Gastroesophageal sphincter (tissue), 4 donors: Measurements from ENCODE around the gene TP63. TPM values are rescaled to one million over a fixed set of nuclear protein-coding genes. Genes with fewer than 3 reads are reported as not detected.

Experiments used
- ATAC-seq: fragments of 150-250 bp; one replicate; pipeline ENCODE4 v1.9.1; 2016; ENCODE audit warnings: mild to moderate bottlenecking, moderate library complexity
- H3K27ac ChIP-seq, 4 donors: fragments of 200-600 bp; sonication (generic) in 3 of 4; 1 replicate in 3 of 4; 2 replicates in 1 of 4; pipeline ENCODE4 v1.5.1; 2016 to 2019
- H3K27me3 ChIP-seq: fragments of 200-600 bp; sonication (generic); one replicate; pipeline ENCODE4 v1.5.1; 2019
- H3K36me3 ChIP-seq, 2 donors: fragments of 200-600 bp; sonication (generic); one replicate each; pipeline ENCODE4 v1.5.1; 2019; ENCODE audit warnings: control low read depth in 1 of 2
- H3K4me1 ChIP-seq, 3 donors: fragments of 200-600 bp; sonication (generic); 1 replicate in 2 of 3; 2 replicates in 1 of 3; pipeline ENCODE4 v1.5.1; 2016 to 2019; ENCODE audit warnings: control low read depth in 2 of 3
- H3K4me3 ChIP-seq, 2 donors: fragments of 200-600 bp; sonication (generic); one replicate each; pipeline ENCODE4 v1.5.1; 2019; ENCODE audit warnings: mild to moderate bottlenecking in 1 of 2, moderate library complexity in 1 of 2
- H3K9me3 ChIP-seq, 3 donors: fragments of 200-600 bp; sonication (generic); one replicate each; pipeline ENCODE4 v1.5.1; 2017 to 2019; ENCODE audit warnings: control low read depth in 2 of 3
- EP300 ChIP-seq: sonication (generic); formaldehyde crosslinking; IDR thresholded peaks from one replicate; pipeline ENCODE4 v1.6.1; 2017; ENCODE audit warnings: antibody characterized with exemption, mild to moderate bottlenecking
- POLR2A ChIP-seq, 2 donors: fragments of 450-650 bp; IDR thresholded peaks; one replicate each; pipeline ENCODE4 v1.6.1; 2017; ENCODE audit warnings: antibody characterized with exemption in 2 of 2, mild to moderate bottlenecking in 2 of 2, moderate library complexity in 1 of 2
- POLR2AphosphoS5 ChIP-seq: sonication (generic); formaldehyde crosslinking; IDR thresholded peaks from one replicate; pipeline ENCODE4 v1.6.1; 2017; ENCODE audit warnings: antibody characterized with exemption
- WGBS, 2 donors: methylation state at CpG; one replicate each; pipeline ENCODE4 v1.1.5; 2018; ENCODE audit warnings: low coverage in 1 of 2; 5-methylcytosine and 5-hydroxymethylcytosine counted together
- total RNA-seq, 4 donors: library from RNA; depleted of rRNA; stranded (reverse); fragments of >200 nt; gene quantifications; one replicate each; pipeline ENCODE4 v1.1.0, GENCODE V29; 2016
- TF ChIP-seq, protein P1 (sequence below), 4 experiments: fragments of 200-600 bp in 2 of 4; fragments of 450-650 bp in 2 of 4; sonication (generic) in 1 of 4; IDR thresholded peaks; one replicate each; pipeline ENCODE4 v1.5.1; 2017 to 2019; ENCODE audit warnings: antibody characterized with exemption in 4 of 4, mild to moderate bottlenecking in 2 of 4, moderate library complexity in 2 of 4

TP63 gene
- total RNA-seq, 4 donors from 2014 or later, result 0.13 to 7.4 (median 3.4) TPM; not detected in 1

DNA sequence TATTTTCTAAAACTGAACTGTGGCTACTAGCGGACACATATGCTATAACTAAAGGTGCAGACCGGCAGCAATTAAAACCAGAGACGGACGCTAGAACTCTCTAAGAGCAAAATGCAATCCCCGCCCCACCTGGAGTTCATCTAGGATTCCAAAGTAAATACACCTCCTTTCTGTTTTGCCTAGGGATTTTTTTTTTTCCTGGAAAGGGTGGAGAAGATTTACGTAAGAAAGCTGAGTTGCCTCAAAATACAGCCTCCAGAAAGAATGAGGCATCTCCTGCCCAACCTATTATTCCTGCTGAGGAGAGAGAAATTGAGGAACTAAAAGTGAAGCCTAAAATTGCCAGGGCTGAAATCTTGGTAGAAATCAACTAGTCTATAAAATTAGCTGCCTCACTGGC lies 150.2 kb downstream of the TP63 start:
- no peaks in the 10 kb centered on the region for H3K27me3 ChIP-seq
- H3K9me3 ChIP-seq, result no peaks in the 10 kb centered on the region
- TF ChIP-seq POLR2AphosphoS5, result no peak
- no peak for TF ChIP-seq POLR2A (IDR thresholded peaks at IDR 0.05)
- TF ChIP-seq, protein P1, sequence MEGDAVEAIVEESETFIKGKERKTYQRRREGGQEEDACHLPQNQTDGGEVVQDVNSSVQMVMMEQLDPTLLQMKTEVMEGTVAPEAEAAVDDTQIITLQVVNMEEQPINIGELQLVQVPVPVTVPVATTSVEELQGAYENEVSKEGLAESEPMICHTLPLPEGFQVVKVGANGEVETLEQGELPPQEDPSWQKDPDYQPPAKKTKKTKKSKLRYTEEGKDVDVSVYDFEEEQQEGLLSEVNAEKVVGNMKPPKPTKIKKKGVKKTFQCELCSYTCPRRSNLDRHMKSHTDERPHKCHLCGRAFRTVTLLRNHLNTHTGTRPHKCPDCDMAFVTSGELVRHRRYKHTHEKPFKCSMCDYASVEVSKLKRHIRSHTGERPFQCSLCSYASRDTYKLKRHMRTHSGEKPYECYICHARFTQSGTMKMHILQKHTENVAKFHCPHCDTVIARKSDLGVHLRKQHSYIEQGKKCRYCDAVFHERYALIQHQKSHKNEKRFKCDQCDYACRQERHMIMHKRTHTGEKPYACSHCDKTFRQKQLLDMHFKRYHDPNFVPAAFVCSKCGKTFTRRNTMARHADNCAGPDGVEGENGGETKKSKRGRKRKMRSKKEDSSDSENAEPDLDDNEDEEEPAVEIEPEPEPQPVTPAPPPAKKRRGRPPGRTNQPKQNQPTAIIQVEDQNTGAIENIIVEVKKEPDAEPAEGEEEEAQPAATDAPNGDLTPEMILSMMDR (IDR thresholded peaks at IDR 0.05), result no peak
- TF ChIP-seq EP300, result no peak
- H3K36me3 ChIP-seq, result no peaks in the 10 kb centered on the region
- 89 to 93% methylated on average over 6 of the region's 6 CpGs for WGBS, 2 donors
- no peak for ATAC-seq
- no peaks in the 10 kb centered on the region for H3K4me1 ChIP-seq
- no peak overlapping the region for H3K4me3 ChIP-seq
- H3K27ac ChIP-seq, result no peak overlapping the region

DNA sequence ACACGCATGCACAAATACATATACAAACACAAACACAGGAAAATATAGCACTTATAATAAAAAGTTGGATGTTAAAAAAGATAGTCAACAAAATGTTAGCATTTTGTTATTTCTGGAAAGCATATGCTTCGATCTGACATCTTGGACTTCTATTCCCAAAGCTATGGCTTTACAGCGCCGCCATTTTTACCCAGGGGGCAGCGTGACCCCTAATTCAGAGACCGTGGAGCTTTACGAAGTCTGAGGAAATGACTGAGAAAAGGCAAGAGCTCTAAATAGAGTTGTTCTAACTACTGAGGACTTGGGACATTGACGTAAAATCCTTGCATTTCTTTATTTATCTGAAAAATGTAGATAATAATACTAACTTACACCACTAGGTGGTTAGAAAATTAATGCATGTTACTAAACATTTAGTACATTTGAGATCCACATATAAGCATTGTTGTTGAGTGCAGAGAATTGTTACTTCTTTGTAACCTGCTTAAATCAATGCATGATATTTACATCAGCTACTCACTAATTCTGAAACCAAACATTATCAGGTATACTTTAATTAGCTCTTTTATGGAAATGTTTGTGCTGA lies 155.4 kb downstream of the TP63 start:
- ATAC-seq, result no peak
- no peak for TF ChIP-seq EP300
- no peak for TF ChIP-seq POLR2AphosphoS5
- TF ChIP-seq, protein P1 (IDR thresholded peaks at IDR 0.05), result no peak
- no peak for TF ChIP-seq POLR2A (IDR thresholded peaks at IDR 0.05)
- H3K36me3 ChIP-seq, result no peaks in the 10 kb centered on the region
- no peak overlapping the region for H3K4me3 ChIP-seq
- no peak overlapping the region for H3K27ac ChIP-seq
- no peaks in the 10 kb centered on the region for H3K9me3 ChIP-seq
- no peaks in the 10 kb centered on the region for H3K27me3 ChIP-seq
- WGBS, 2 donors, result 89% methylated on average over 3 to 8 of the region's 8 CpGs
- H3K4me1 ChIP-seq, result no peaks in the 10 kb centered on the region

DNA sequence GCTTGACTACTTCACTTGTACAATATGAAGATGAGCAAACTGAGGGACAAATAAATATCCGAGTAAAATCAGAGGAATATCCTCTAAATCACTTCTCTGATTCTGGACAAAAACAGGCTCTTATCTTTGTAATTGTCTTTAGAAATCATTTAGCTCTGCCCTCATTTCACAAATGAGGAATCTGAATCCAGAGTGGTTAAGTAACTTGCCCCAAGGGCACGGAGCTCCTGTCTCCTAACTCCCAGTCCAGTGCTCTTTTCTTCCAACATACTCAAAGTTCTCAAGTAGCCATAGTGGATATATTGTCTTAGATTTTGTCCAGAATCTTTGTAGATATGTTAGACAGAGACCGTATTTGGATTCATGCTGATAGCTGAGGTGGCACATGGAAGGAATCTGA lies 156.0 kb downstream of the TP63 start:
- 91 to 93% methylated on average over 2 to 3 of the region's 3 CpGs for WGBS, 2 donors
- H3K27me3 ChIP-seq, result no peaks in the 10 kb centered on the region
- no peaks in the 10 kb centered on the region for H3K36me3 ChIP-seq
- no peaks in the 10 kb centered on the region for H3K9me3 ChIP-seq
- H3K27ac ChIP-seq, result no peak overlapping the region
- ATAC-seq, result no peak
- H3K4me3 ChIP-seq, result no peak overlapping the region
- no peaks in the 10 kb centered on the region for H3K4me1 ChIP-seq
- TF ChIP-seq POLR2AphosphoS5, result no peak
- TF ChIP-seq EP300, result no peak
- TF ChIP-seq POLR2A (IDR thresholded peaks at IDR 0.05), result no peak
- TF ChIP-seq, protein P1 (IDR thresholded peaks at IDR 0.05), result no peak

DNA sequence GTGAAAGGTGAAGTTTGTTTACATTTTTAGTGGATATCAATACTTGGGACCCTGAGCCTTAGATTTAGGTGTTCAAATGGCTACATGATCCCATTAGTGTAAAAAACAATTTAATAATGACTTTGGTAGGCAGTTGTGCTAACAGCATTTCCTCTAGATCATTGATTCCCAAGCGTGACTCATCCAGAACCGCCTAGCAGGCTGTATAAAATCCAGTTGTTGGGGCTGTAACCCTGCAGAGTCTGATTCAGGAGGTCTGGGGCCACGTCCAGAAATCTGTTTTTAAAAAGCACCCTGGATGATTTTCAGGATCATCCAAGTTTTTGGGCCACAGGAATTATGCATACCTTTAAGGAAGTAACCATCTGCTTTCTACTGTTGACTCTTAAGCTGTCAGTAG lies 156.4 kb downstream of the TP63 start:
- H3K9me3 ChIP-seq, result no peaks in the 10 kb centered on the region
- H3K4me3 ChIP-seq, result no peak overlapping the region
- H3K27me3 ChIP-seq, result no peaks in the 10 kb centered on the region
- no peaks in the 10 kb centered on the region for H3K4me1 ChIP-seq
- H3K27ac ChIP-seq, result no peak overlapping the region
- TF ChIP-seq POLR2A (IDR thresholded peaks at IDR 0.05) (no peak), EP300 (no peak), POLR2AphosphoS5 (no peak)
- TF ChIP-seq, protein P1 (IDR thresholded peaks at IDR 0.05), result no peak
- H3K36me3 ChIP-seq, result no peaks in the 10 kb centered on the region
- WGBS, 2 donors, result 37 to 43% methylated on average over 1 to 3 of the region's 3 CpGs
- no peak for ATAC-seq

DNA sequence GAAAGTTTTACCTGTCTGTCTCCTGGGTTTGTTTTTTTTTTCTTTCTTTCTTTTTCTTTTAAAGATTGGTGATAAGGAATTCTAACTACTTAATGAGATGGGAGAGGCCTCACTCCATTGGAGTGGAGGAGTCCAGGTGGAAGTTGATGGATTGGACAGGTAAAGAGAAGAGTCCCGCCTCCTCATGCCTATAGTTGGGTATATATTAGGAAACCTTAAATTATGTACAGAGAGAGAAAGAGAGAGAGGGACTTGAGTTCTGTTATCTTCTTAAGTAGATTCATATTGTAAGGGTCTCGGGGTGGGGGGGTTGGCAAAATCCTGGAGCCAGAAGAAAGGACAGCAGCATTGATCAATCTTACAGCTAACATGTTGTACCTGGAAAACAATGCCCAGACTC lies 158.2 kb downstream of the TP63 start:
- Histone ChIP-seq H3K4me1 (no peaks in the 10 kb centered on the region), H3K27ac (no peak overlapping the region), H3K36me3 (no peaks in the 10 kb centered on the region), H3K27me3 (no peaks in the 10 kb centered on the region), H3K9me3 (no peaks in the 10 kb centered on the region), H3K4me3 (no peak overlapping the region)
- WGBS, 2 donors, result 64 to 93% methylated on average over 2 of the region's 2 CpGs
- ATAC-seq, result no peak
- TF ChIP-seq POLR2A (IDR thresholded peaks at IDR 0.05) (no peak), EP300 (no peak), POLR2AphosphoS5 (no peak)
- TF ChIP-seq, protein P1 (IDR thresholded peaks at IDR 0.05), result no peak
